Measurements from ENCODE around the gene GGTA1.

GRCh38 chr9:121434969-121435368, 64.7 kb downstream of the GGTA1 start:
- TF ChIP-seq, protein P1, sequence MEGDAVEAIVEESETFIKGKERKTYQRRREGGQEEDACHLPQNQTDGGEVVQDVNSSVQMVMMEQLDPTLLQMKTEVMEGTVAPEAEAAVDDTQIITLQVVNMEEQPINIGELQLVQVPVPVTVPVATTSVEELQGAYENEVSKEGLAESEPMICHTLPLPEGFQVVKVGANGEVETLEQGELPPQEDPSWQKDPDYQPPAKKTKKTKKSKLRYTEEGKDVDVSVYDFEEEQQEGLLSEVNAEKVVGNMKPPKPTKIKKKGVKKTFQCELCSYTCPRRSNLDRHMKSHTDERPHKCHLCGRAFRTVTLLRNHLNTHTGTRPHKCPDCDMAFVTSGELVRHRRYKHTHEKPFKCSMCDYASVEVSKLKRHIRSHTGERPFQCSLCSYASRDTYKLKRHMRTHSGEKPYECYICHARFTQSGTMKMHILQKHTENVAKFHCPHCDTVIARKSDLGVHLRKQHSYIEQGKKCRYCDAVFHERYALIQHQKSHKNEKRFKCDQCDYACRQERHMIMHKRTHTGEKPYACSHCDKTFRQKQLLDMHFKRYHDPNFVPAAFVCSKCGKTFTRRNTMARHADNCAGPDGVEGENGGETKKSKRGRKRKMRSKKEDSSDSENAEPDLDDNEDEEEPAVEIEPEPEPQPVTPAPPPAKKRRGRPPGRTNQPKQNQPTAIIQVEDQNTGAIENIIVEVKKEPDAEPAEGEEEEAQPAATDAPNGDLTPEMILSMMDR (IDR thresholded peaks at IDR 0.05; ENCODE audit: poor library complexity, severe bottlenecking), result no peak
- TF ChIP-seq POLR2AphosphoS5 (IDR thresholded peaks at IDR 0.05), result no peak
- TF ChIP-seq TAF1 (IDR thresholded peaks at IDR 0.05; ENCODE audit: low read depth), result no peak
- no peak for TF ChIP-seq EZH2 (IDR thresholded peaks at IDR 0.05; ENCODE audit: borderline replicate concordance, insufficient read depth, low read length, poor library complexity, severe bottlenecking)
- no peak for TF ChIP-seq EP300 (conservative IDR thresholded peaks at IDR 0.05; ENCODE audit: poor library complexity, severe bottlenecking)

Measured in neural cell (in vitro differentiated cells).